Activated CD4-positive, alpha-beta T cell treated with anti-CD3 and anti-CD28 coated beads for 4 hours (primary cell): ENCODE data around the gene PROCR.
"Not testable (repeated sequence)": the region's sequence is repeated elsewhere in the genome, so short reads cannot be mapped to it uniquely, and the experiment has no call there.

Experiments
- DNase-seq, 2 donors: peaks; one replicate each; pipeline ENCODE4 v3.0.0-alpha.2; 2020

Gene PROCR

GRCh38 chr20:35193031-35193791, 21.3 kb downstream of the PROCR start:
- not testable (repeated sequence) for DNase-seq

GRCh38 chr20:35196313-35196712, 24.4 kb downstream of the PROCR start:
- DNase-seq = no peak

GRCh38 chr20:35199740-35200139, 27.9 kb downstream of the PROCR start:
- no peak for DNase-seq

- DNase-seq = no peak
Observed at GRCh38 chr20:35200267-35200666, 28.4 kb downstream of the PROCR start.

- DNase-seq = not testable (repeated sequence)
Observed at GRCh38 chr20:35201467-35201866, 29.6 kb downstream of the PROCR start.

- no peak for DNase-seq
Observed at GRCh38 chr20:35206802-35207201, 34.9 kb downstream of the PROCR start.

- peak; percentile 76 to 84 for DNase-seq
Observed at GRCh38 chr20:35207950-35208611, 36.2 kb downstream of the PROCR start.

- DNase-seq = no peak
Observed at GRCh38 chr20:35215066-35215956, 43.4 kb downstream of the PROCR start.

- no peak for DNase-seq
Observed at GRCh38 chr20:35216541-35216940, 44.7 kb downstream of the PROCR start.

GRCh38 chr20:35223941-35224340, 52.1 kb downstream of the PROCR start:
- no peak for DNase-seq

- DNase-seq = no peak
Observed at GRCh38 chr20:35224536-35224935, 52.7 kb downstream of the PROCR start.

GRCh38 chr20:35225319-35226125, 53.6 kb downstream of the PROCR start:
- DNase-seq = no peak

- DNase-seq = no peak
Observed at GRCh38 chr20:35226126-35226883, 54.4 kb downstream of the PROCR start, which contains the start of gene MMP24. TSS of gene MMP24 (plus strand) at chr20:35226690. CDS start at chr20:35226739, 49 bp downstream.
